A549 (cell line): ENCODE measurements around the gene NPAT. TPM values are rescaled to one million over a fixed set of nuclear protein-coding genes. Genes with fewer than 3 reads are reported as not detected.

ENCODE experiments used
- ATAC-seq, 2 experiments: fragments of 200-7000 bp in 1 of 2; fragments of >200 bp in 1 of 2; cut with Nextera tagmentation in 1 of 2; cut with Tn5 transposase in 1 of 2; 3 replicates each; pipeline versions ENCODE4 v1.8.0 to v1.9.1; 2018 to 2020; ENCODE audit warnings: mild to moderate bottlenecking in 1 of 2, moderate library complexity in 1 of 2
- CTCF ChIA-PET: fragments of 300-600 bp; sonication (Branson Sonifier 250); formaldehyde crosslinking; extraction: SDS; loops from one replicate; lab custom pipeline; 2021; ENCODE audit warnings: antibody characterized with exemption, inconsistent platforms; lab: Yijun Ruan, JAX
- POLR2A ChIA-PET: fragments of 350-600 bp; formaldehyde crosslinking; extraction: SDS; loops from one replicate; lab custom pipeline; 2021; ENCODE audit warnings: antibody characterized with exemption, inconsistent platforms; lab: Yijun Ruan, JAX
- DNase-seq, 2 experiments: peaks; one replicate each; pipeline versions ENCODE4 v3.0.0 to v3.0.0-alpha.2; 2011 to 2016; ENCODE audit warnings: low read depth in 1 of 2, low spot score in 1 of 2
- FAIRE-seq: peaks from 2 replicates; lab custom pipeline; 2011; peaks lifted over from hg19 to GRCh38; lab: Jason Lieb, UNC
- H3K27ac ChIP-seq, 2 experiments: fragments of >200 bp; sonication (Bioruptor Twin); formaldehyde crosslinking; 3 replicates each; pipeline ENCODE4 v1.5.1; 2016 to 2017
- H3K4me1 ChIP-seq: fragments of >200 bp; sonication (Bioruptor Twin); formaldehyde crosslinking; 3 replicates; pipeline ENCODE4 v1.6.1; 2016
- H3K4me2 ChIP-seq: fragments of >200 bp; sonication (Bioruptor Twin); formaldehyde crosslinking; 3 replicates; pipeline ENCODE4 v1.6.1; 2016
- H3K4me3 ChIP-seq: fragments of >200 bp; sonication (Bioruptor Twin); formaldehyde crosslinking; 3 replicates; pipeline ENCODE4 v1.5.1; 2016
- H3K9me3 ChIP-seq: fragments of >200 bp; sonication (Bioruptor Twin); formaldehyde crosslinking; 3 replicates; pipeline ENCODE4 v1.6.1; 2016
- BHLHE40 ChIP-seq: IDR thresholded peaks from 2 replicates; pipeline ENCODE4 v1.6.1; 2012; ENCODE audit warnings: low read depth, low read length, inconsistent platforms
- CBX2 ChIP-seq: fragments of 200-600 bp; sonication (generic); IDR thresholded peaks from 2 replicates; pipeline ENCODE4 v1.6.1; 2016; ENCODE audit warnings: low read depth, mild to moderate bottlenecking, borderline replicate concordance
- CBX8 ChIP-seq: fragments of 200-600 bp; sonication (generic); IDR thresholded peaks from 2 replicates; pipeline ENCODE4 v1.6.1; 2016
- CEBPB ChIP-seq, 2 experiments: fragments of >200 bp in 1 of 2; sonication (Bioruptor Twin) in 1 of 2; formaldehyde crosslinking in 1 of 2; IDR thresholded peaks; 2 replicates each; pipeline ENCODE4 v1.6.1; 2012 to 2016
- CHD2 ChIP-seq: fragments of 150-350 bp; IDR thresholded peaks from 2 replicates; pipeline ENCODE4 v1.6.1; 2014; ENCODE audit warnings: low read length; ENCODE audit not compliant: partially characterized antibody
- E2F6 ChIP-seq: IDR thresholded peaks from 2 replicates; pipeline ENCODE4 v1.6.1; 2012; ENCODE audit warnings: low read depth, borderline replicate concordance
- EHF ChIP-seq: fragments of 250-450 bp; sonication (Bioruptor Pico); IDR thresholded peaks from 2 replicates; pipeline ENCODE4 v1.5.0; 2020; ENCODE audit warnings: mild to moderate bottlenecking
- EHMT2 ChIP-seq: fragments of 200-600 bp; sonication (generic); IDR thresholded peaks from 2 replicates; pipeline ENCODE4 v1.6.1; 2016; ENCODE audit warnings: antibody characterized with exemption, low read depth, mild to moderate bottlenecking, moderate library complexity
- ESRRA ChIP-seq: fragments of 150-350 bp; IDR thresholded peaks from 2 replicates; pipeline ENCODE4 v1.6.1; 2014; ENCODE audit warnings: mild to moderate bottlenecking, low read length, borderline replicate concordance
- FOSB ChIP-seq: fragments of 250-450 bp; sonication (Bioruptor Pico); IDR thresholded peaks from 2 replicates; pipeline ENCODE4 v1.5.0; 2020; ENCODE audit warnings: mild to moderate bottlenecking, moderate library complexity
- GATA3 ChIP-seq: IDR thresholded peaks from 2 replicates; pipeline ENCODE4 v1.6.1; 2012; ENCODE audit warnings: borderline replicate concordance
- HDAC2 ChIP-seq: fragments of 200-600 bp; sonication (generic); IDR thresholded peaks from 2 replicates; pipeline ENCODE4 v1.6.1; 2016
- HEYL ChIP-seq: fragments of 250-450 bp; sonication (Bioruptor Pico); IDR thresholded peaks from 2 replicates; pipeline ENCODE4 v1.8.0; 2021; ENCODE audit warnings: mild to moderate bottlenecking, moderate library complexity
- HOXB5 ChIP-seq: fragments of 250-450 bp; sonication (Bioruptor Pico); IDR thresholded peaks from 2 replicates; pipeline ENCODE4 v1.5.0; 2020; ENCODE audit warnings: mild to moderate bottlenecking, moderate library complexity
- JUN ChIP-seq, 2 experiments: fragments of >200 bp; sonication (Bioruptor Twin); formaldehyde crosslinking; IDR thresholded peaks; 2 replicates in 1 of 2; 3 replicates in 1 of 2; pipeline ENCODE4 v1.6.1; 2016 to 2017
- NFE2L2 ChIP-seq: fragments of 150-350 bp; conservative IDR thresholded peaks from 2 replicates; pipeline ENCODE4 v1.6.1; 2014; ENCODE audit warnings: low read length
- NPAS2 ChIP-seq: fragments of 250-450 bp; sonication (Bioruptor Pico); IDR thresholded peaks from 2 replicates; pipeline ENCODE4 v1.8.0; 2022; ENCODE audit warnings: mild to moderate bottlenecking, moderate library complexity, borderline replicate concordance
- NR3C1 ChIP-seq: fragments of >200 bp; sonication (Bioruptor Twin); formaldehyde crosslinking; IDR thresholded peaks from 3 replicates; pipeline ENCODE4 v1.6.1; 2017
- POLR2AphosphoS2 ChIP-seq: conservative IDR thresholded peaks from 2 replicates; pipeline ENCODE4 v1.6.1; 2012; ENCODE audit warnings: low read length, improper control_type of control experiment, inconsistent platforms
- RFX5 ChIP-seq: fragments of 450-650 bp; IDR thresholded peaks from 2 replicates; pipeline ENCODE4 v1.7.1; 2014; ENCODE audit warnings: antibody characterized with exemption, mild to moderate bottlenecking, moderate library complexity
- RNF2 ChIP-seq: fragments of 200-600 bp; sonication (generic); IDR thresholded peaks from 2 replicates; pipeline ENCODE4 v1.6.1; 2016; ENCODE audit warnings: low read depth, mild to moderate bottlenecking, antibody characterized with exemption, moderate library complexity, borderline replicate concordance
- SREBF2 ChIP-seq: fragments of 450-650 bp; IDR thresholded peaks from 2 replicates; pipeline ENCODE4 v1.6.1; 2014; ENCODE audit warnings: mild to moderate bottlenecking, moderate library complexity
- TFCP2L1 ChIP-seq: fragments of 250-450 bp; sonication (Bioruptor Pico); IDR thresholded peaks from 2 replicates; pipeline ENCODE4 v1.5.0; 2021; ENCODE audit warnings: mild to moderate bottlenecking
- TP53 ChIP-seq: fragments of 250-450 bp; sonication (Bioruptor Pico); IDR thresholded peaks from 2 replicates; pipeline ENCODE4 v1.5.0; 2021; ENCODE audit warnings: mild to moderate bottlenecking, moderate library complexity
- ZC3H11A ChIP-seq: fragments of 450-650 bp; IDR thresholded peaks from 2 replicates; pipeline ENCODE4 v1.6.1; 2014; ENCODE audit warnings: antibody characterized with exemption, mild to moderate bottlenecking
- ZFP36 ChIP-seq: fragments of 450-650 bp; IDR thresholded peaks from 2 replicates; pipeline ENCODE4 v1.6.1; 2014; ENCODE audit warnings: borderline replicate concordance; ENCODE audit not compliant: partially characterized antibody
- ZNF302 ChIP-seq: fragments of 250-450 bp; sonication (Bioruptor Pico); IDR thresholded peaks from 2 replicates; pipeline ENCODE4 v1.9.0; 2021; ENCODE audit warnings: inconsistent platforms, mild to moderate bottlenecking, moderate library complexity
- WGBS: methylation state at CpG from one replicate; pipeline ENCODE4 v1.1.6; 2017; ENCODE audit errors: missing lambda C conversion rate; 5-methylcytosine and 5-hydroxymethylcytosine counted together
- polyA plus RNA-seq, 4 experiments: library from polyadenylated mRNA; depleted of rRNA in 3 of 4; stranded (reverse); fragments of >200 nt; fragmentation: RNase III in 1 of 4; extraction: RNeasy Plus Mini Kit Qiagen cat#74134 plus additional on column Dnase treatment in 1 of 4; gene quantifications; 2 replicates in 3 of 4; 3 replicates in 1 of 4; pipeline ENCODE4 v1.2.3, GENCODE V29; 2011 to 2017
- TF ChIP-seq, protein P1 (sequence below): fragments of >200 bp; sonication (Bioruptor Twin); formaldehyde crosslinking; IDR thresholded peaks from 2 replicates; pipeline ENCODE4 v1.6.1; 2016
- TF ChIP-seq, protein P2 (sequence below): fragments of 450-650 bp; IDR thresholded peaks from 2 replicates; pipeline ENCODE4 v1.6.1; 2014; ENCODE audit warnings: antibody characterized with exemption
- TF ChIP-seq, protein P3 (sequence below): fragments of >200 bp; sonication (Bioruptor Twin); formaldehyde crosslinking; IDR thresholded peaks from 3 replicates; pipeline ENCODE4 v1.6.1; 2016
- TF ChIP-seq, protein P4 (sequence below): fragments of 250-450 bp; sonication (Bioruptor Pico); IDR thresholded peaks from 2 replicates; pipeline ENCODE4 v1.5.0; 2020; ENCODE audit warnings: low read depth, mild to moderate bottlenecking, moderate library complexity

NPAT gene
- polyA plus RNA-seq, 2 of the 4 experiments (the other 2 are of a cell fraction): 4.6 to 9.3 TPM

DNA sequence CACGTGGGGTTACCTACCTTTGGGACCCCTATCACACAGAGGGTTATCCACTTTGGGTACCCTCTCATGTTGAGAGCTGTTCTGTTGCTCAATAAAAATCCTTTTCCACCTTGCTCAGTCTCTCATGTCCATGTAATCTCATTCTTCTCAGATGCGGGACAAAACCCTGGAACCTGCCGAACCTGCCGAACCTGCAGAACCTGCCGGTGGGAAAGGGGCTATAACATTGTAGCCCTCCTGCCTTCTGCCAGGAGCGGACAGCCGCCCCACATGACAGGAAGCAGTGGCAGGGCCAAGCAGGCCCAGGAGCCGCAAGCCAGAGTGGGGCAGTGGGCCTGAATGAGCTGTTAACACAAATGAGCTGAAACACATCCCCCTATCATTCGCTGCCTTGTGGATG, 18.1 kb downstream of the NPAT start:
- no peak for FAIRE-seq
- CTCF ChIA-PET: no interaction called here
- POLR2A ChIA-PET: no interaction called here
- ATAC-seq: no peak
- TF ChIP-seq E2F6 (no peak), CHD2 (no peak), JUN (IDR thresholded peaks at IDR 0.05) (no peak)
- TF ChIP-seq, protein P1, sequence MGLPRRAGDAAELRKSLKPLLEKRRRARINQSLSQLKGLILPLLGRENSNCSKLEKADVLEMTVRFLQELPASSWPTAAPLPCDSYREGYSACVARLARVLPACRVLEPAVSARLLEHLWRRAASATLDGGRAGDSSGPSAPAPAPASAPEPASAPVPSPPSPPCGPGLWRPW: no peak
- WGBS: 86% methylated on average over 6 of the region's 9 CpGs
- Histone ChIP-seq H3K4me1 (no peaks in the 10 kb centered on the region), H3K9me3 (no peaks in the 10 kb centered on the region), H3K4me3 (no peak overlapping the region), H3K4me2 (no peak overlapping the region), H3K27ac (no peak overlapping the region)
- DNase-seq: no peak

DNA sequence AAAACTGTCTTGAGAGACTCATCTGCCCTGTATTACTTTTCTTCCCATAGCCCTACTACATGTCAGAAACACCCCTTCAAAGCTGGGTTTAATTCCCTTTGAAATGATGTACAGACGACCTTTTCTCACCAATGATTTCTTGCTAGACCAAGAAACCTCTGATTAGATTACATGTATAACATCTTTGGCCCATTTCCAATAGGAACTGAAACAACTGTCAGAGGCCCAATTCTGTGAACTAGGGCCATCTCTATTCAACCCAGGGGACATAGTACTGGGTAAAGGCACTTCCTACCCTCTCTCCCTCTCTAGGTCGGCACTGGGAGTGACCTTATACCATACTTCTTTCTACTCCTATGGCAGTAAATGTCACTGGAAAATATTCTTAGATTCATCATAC, 19.4 kb downstream of the NPAT start:
- Histone ChIP-seq H3K27ac (no peak overlapping the region), H3K4me2 (no peak overlapping the region), H3K9me3 (no peaks in the 10 kb centered on the region), H3K4me3 (no peak overlapping the region), H3K4me1 (no peaks in the 10 kb centered on the region)
- POLR2A ChIA-PET: no interaction called here
- TF ChIP-seq NFE2L2: no peak
- TF ChIP-seq, protein P2, sequence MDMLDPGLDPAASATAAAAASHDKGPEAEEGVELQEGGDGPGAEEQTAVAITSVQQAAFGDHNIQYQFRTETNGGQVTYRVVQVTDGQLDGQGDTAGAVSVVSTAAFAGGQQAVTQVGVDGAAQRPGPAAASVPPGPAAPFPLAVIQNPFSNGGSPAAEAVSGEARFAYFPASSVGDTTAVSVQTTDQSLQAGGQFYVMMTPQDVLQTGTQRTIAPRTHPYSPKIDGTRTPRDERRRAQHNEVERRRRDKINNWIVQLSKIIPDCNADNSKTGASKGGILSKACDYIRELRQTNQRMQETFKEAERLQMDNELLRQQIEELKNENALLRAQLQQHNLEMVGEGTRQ: no peak
- no peak for TF ChIP-seq ZFP36
- no peak for TF ChIP-seq TFCP2L1
- TF ChIP-seq ESRRA: no peak
- no peak for TF ChIP-seq RFX5
- TF ChIP-seq CBX2: no peak
- TF ChIP-seq FOSB (CRISPR knock-in tag): no peak
- TF ChIP-seq, protein P3, sequence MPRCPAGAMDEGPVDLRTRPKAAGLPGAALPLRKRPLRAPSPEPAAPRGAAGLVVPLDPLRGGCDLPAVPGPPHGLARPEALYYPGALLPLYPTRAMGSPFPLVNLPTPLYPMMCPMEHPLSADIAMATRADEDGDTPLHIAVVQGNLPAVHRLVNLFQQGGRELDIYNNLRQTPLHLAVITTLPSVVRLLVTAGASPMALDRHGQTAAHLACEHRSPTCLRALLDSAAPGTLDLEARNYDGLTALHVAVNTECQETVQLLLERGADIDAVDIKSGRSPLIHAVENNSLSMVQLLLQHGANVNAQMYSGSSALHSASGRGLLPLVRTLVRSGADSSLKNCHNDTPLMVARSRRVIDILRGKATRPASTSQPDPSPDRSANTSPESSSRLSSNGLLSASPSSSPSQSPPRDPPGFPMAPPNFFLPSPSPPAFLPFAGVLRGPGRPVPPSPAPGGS: no peak
- no peak for TF ChIP-seq HOXB5
- no peak for TF ChIP-seq EHMT2
- TF ChIP-seq HDAC2: no peak
- no peak for TF ChIP-seq NR3C1
- TF ChIP-seq ZC3H11A: no peak
- DNase-seq: no peak
- WGBS: 76% methylated on average over 2 of the region's 2 CpGs
- CTCF ChIA-PET: interaction anchor here (0.6 kb wide), 1 partner anchor 10 kb away, joined by 3 read pairs; no protein-coding TSS in a partner anchor
- no peak for ATAC-seq
- FAIRE-seq: no peak

GRCh38 chr11:108199446-108200321, 22.8 kb downstream of the NPAT start:
- peak overlapping the region in 1 of 2 experiments; percentile 53; a peak in 2 of 6 replicates for H3K27ac ChIP-seq
- WGBS: 82% methylated on average over 12 of the region's 12 CpGs
- H3K9me3 ChIP-seq: no peaks in the 10 kb centered on the region
- TF ChIP-seq RFX5 (no peak), NPAS2 (no peak), SREBF2 (no peak), E2F6 (no peak), HOXB5 (no peak), EHF (CRISPR knock-in tag) (no peak), ESRRA (no peak), CHD2 (no peak), BHLHE40 (no peak), HEYL (no peak), RNF2 (no peak), CBX8 (no peak), GATA3 (no peak), POLR2AphosphoS2 (no peak), CEBPB (IDR thresholded peaks at IDR 0.05) (no peak), ZNF302 (CRISPR knock-in tag) (no peak), TP53 (CRISPR knock-in tag) (no peak)
- TF ChIP-seq, protein P4, sequence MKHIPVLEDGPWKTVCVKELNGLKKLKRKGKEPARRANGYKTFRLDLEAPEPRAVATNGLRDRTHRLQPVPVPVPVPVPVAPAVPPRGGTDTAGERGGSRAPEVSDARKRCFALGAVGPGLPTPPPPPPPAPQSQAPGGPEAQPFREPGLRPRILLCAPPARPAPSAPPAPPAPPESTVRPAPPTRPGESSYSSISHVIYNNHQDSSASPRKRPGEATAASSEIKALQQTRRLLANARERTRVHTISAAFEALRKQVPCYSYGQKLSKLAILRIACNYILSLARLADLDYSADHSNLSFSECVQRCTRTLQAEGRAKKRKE (CRISPR knock-in tag): no peak
- FAIRE-seq (no peak), ATAC-seq (no peak), DNase-seq (no peak)
- ChIA-PET CTCF (no interaction called here), POLR2A (no interaction called here)
- no peak overlapping the region for H3K4me2 ChIP-seq
- H3K4me1 ChIP-seq: no peaks in the 10 kb centered on the region
- no peak overlapping the region for H3K4me3 ChIP-seq
